BJ (cell line): ENCODE measurements around the gene RCAN2. TPM values are rescaled to one million over a fixed set of nuclear protein-coding genes. Genes with fewer than 3 reads are reported as not detected.

Experiments
- CTCF ChIA-PET: fragments of 350-600 bp; formaldehyde crosslinking; extraction: SDS; loops from one replicate; lab custom pipeline; 2021; ENCODE audit warnings: antibody characterized with exemption, inconsistent platforms; lab: Yijun Ruan, JAX
- POLR2A ChIA-PET: fragments of 300-600 bp; sonication (Branson Sonifier 250); formaldehyde crosslinking; extraction: SDS; loops from one replicate; lab custom pipeline; 2021; ENCODE audit warnings: antibody characterized with exemption; lab: Charles Lee
- DNase-seq: peaks from one replicate; pipeline ENCODE4 v3.0.0-alpha.2; 2011; ENCODE audit warnings: low read depth
- H3K27me3 ChIP-seq: 2 replicates; pipeline ENCODE4 v1.6.0; 2011; ENCODE audit warnings: low read length; ENCODE audit not compliant: control insufficient read depth, insufficient read depth
- H3K36me3 ChIP-seq: 2 replicates; pipeline ENCODE4 v1.5.1; 2011; ENCODE audit warnings: low read length; ENCODE audit not compliant: control insufficient read depth, insufficient read depth
- H3K4me3 ChIP-seq: 2 replicates; pipeline ENCODE4 v1.5.1; 2011; ENCODE audit warnings: low read depth, mild to moderate bottlenecking, control low read depth, low read length
- polyA plus RNA-seq: library from polyadenylated mRNA; depleted of rRNA; stranded (reverse); fragments of >200 nt; gene quantifications from 2 replicates; pipeline ENCODE4 v1.2.3, GENCODE V29; 2011
- TF ChIP-seq, protein P1 (sequence below): IDR thresholded peaks from 2 replicates; pipeline ENCODE4 v1.5.1; 2011; ENCODE audit warnings: low read depth, mild to moderate bottlenecking, control low read depth, inconsistent platforms, low read length, moderate library complexity; ENCODE audit not compliant: insufficient read depth

Gene RCAN2
- polyA plus RNA-seq, 1 experiment, result 5.9 TPM

DNA sequence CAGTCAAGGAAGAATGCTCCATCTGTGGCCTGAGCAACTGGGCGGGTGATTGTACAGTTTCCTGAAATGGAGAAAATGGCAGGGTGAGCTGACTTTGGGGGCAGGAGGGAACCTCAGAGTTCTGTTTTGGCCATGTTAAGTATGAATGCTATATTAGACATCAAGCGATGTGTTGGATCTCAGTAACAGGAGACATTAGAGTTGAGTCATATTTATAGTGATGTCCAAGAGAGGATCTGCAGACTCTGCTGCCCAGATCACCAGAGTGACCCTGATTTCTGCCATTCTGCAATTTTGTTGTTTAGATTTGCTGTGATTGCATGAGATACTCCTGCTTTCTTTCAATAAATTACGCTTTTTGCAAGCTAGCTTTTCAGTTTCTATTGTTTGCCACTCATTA is 189.1 kb downstream of the RCAN2 start:
- TF ChIP-seq, protein P1, sequence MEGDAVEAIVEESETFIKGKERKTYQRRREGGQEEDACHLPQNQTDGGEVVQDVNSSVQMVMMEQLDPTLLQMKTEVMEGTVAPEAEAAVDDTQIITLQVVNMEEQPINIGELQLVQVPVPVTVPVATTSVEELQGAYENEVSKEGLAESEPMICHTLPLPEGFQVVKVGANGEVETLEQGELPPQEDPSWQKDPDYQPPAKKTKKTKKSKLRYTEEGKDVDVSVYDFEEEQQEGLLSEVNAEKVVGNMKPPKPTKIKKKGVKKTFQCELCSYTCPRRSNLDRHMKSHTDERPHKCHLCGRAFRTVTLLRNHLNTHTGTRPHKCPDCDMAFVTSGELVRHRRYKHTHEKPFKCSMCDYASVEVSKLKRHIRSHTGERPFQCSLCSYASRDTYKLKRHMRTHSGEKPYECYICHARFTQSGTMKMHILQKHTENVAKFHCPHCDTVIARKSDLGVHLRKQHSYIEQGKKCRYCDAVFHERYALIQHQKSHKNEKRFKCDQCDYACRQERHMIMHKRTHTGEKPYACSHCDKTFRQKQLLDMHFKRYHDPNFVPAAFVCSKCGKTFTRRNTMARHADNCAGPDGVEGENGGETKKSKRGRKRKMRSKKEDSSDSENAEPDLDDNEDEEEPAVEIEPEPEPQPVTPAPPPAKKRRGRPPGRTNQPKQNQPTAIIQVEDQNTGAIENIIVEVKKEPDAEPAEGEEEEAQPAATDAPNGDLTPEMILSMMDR, result no peak
- DNase-seq, result no peak
- ChIA-PET CTCF (no interaction called here), POLR2A (no interaction called here)
- no peaks in the 10 kb centered on the region for H3K36me3 ChIP-seq
- no peaks in the 10 kb centered on the region for H3K27me3 ChIP-seq
- H3K4me3 ChIP-seq, result no peak overlapping the region

DNA sequence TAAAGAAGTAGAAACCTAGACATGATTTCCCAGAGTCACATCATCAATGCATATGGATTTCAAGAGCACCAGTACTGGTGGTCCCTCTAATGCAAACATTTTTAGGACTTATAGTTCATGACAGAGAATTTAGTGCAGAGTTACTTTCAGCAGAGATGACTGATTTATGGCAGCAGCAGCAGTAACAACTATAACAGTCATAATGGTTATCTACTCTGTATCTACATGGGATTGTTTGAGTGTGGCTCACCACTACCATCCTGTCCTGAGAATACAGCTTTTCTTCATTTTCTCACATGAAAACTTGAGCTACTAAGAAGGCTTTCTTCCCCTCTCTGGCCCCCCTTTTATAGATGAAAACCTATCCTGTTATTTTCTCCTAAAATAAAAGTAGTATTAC is 192.0 kb downstream of the RCAN2 start:
- ChIA-PET POLR2A (no interaction called here), CTCF (no interaction called here)
- Histone ChIP-seq H3K4me3 (no peak overlapping the region), H3K27me3 (no peaks in the 10 kb centered on the region), H3K36me3 (no peaks in the 10 kb centered on the region)
- DNase-seq, result no peak
- TF ChIP-seq, protein P1, result no peak

DNA sequence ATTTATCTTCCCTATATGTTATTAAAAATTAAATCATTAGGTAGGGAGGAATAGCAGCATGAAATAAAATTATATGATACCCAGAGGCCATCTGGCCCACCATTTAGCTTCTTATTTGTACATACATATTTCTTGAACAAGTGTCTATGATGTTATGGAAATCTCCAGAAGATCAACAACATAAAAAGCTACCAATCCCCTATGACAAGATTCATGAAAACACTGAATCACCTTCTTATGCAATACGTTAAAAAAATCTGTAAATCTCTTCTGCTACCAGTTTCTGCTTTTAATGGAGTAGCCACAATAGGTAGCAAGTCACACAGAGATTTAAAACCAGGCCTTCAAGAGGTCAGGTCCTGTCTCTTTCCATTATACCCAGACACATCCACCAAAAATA is 194.7 kb downstream of the RCAN2 start:
- no peak overlapping the region for H3K4me3 ChIP-seq
- no peaks in the 10 kb centered on the region for H3K27me3 ChIP-seq
- ChIA-PET CTCF (no interaction called here), POLR2A (interaction anchor here (0.6 kb wide), 1 partner anchor 109 kb away, joined by 5 read pairs; no protein-coding TSS in a partner anchor)
- H3K36me3 ChIP-seq, result no peaks in the 10 kb centered on the region
- TF ChIP-seq, protein P1, result no peak
- no peak for DNase-seq

DNA sequence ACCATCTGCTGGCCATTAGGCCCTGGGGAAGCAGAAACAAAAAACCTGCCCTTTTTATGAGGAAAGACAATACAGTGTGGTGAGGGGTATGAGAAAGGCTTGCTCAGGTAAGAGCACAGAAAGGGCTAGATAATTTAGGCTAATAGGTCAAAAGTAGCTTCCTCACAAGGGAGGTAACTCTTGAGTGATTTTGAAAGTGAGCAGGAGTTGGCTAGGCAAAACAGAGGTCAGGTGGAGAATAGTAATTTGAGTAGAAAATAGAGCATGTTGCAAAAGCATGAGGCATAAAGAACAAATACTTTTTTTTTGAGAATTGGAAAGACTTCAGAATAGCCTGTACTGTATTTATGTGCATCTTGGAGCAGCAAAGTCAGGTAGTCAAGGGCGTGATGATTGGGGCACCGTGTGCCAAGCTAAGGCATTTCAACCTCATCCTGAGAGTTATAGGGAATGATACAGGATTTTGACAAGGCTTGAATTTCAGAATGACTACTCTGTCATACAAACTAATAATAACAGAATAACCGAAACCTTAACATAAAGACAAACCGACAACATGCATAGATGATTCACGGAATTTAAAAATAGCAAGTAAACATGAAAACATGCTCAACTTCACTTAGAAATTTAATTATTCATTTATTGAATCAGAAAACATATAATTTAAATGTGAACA is 197.5 kb downstream of the RCAN2 start:
- ChIA-PET CTCF (interaction anchor here (0.8 kb wide), 1 partner anchor 104 kb away, joined by 4 read pairs; no protein-coding TSS in a partner anchor), POLR2A (interaction anchor here (0.7 kb wide), 1 partner anchor 34 kb away, joined by 3 read pairs; no protein-coding TSS in a partner anchor)
- Histone ChIP-seq H3K36me3 (no peaks in the 10 kb centered on the region), H3K4me3 (no peak overlapping the region), H3K27me3 (no peaks in the 10 kb centered on the region)
- TF ChIP-seq, protein P1, result no peak
- no peak for DNase-seq

DNA sequence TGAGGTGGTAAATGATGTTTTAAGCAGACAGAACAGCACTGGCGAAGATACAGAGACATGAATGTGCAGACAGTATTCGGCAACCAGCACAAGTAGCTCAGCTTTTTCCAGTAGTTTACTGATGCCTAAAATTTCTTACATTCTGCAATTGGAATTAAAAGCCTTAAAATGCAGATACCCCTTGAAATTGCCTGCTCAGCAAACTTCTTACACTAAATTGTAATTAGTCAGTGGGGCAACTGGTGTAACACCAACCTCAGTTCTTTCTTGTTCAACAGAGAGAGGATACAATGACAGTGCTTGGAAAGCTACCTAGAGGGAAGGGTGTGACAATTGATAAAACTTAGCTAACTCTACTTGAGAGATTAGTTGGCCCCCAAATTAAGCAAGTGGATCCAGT is 199.4 kb downstream of the RCAN2 start:
- no peak for DNase-seq
- no peaks in the 10 kb centered on the region for H3K36me3 ChIP-seq
- TF ChIP-seq, protein P1, result no peak
- CTCF ChIA-PET, result no interaction called here
- POLR2A ChIA-PET, result no interaction called here
- no peaks in the 10 kb centered on the region for H3K27me3 ChIP-seq
- H3K4me3 ChIP-seq, result no peak overlapping the region
